SK-N-SH (cell line): ENCODE data around the gene DZIP1. TPM values are rescaled to one million over a fixed set of nuclear protein-coding genes. Genes with fewer than 3 reads are reported as not detected.

Source experiments
- CTCF ChIA-PET: fragments of 300-600, 350-600 bp; formaldehyde crosslinking; extraction: SDS; loops from one replicate; lab custom pipeline; 2021; lab: Yijun Ruan, JAX
- POLR2A ChIA-PET: fragments of 350-600 bp; sonication (Branson Sonifier 250); formaldehyde crosslinking; extraction: SDS; loops from one replicate; lab custom pipeline; 2020; ENCODE audit warnings: antibody characterized with exemption, inconsistent platforms; lab: Yijun Ruan, JAX
- DNase-seq: peaks from one replicate; pipeline ENCODE4 v3.0.0; 2012
- H2AFZ ChIP-seq: fragments of 200-600 bp; sonication (generic); 2 replicates; pipeline ENCODE4 v1.8.1; 2016; ENCODE audit warnings: antibody characterized with exemption, mild to moderate bottlenecking, low read depth
- H3F3A ChIP-seq: fragments of 200-600 bp; sonication (generic); replicated peaks from 2 replicates; pipeline ENCODE3; 2016; ENCODE audit warnings: antibody characterized with exemption, mild to moderate bottlenecking; ENCODE audit not compliant: insufficient read depth
- H3K27ac ChIP-seq, 2 experiments: fragments of 200-500 bp in 1 of 2; fragments of 200-600 bp in 1 of 2; sonication (Bioruptor generic) in 1 of 2; sonication (generic), shearing (Covaris generic) in 1 of 2; 2 replicates each; pipeline versions ENCODE4 v1.5.1 to v1.6.1; 2014 to 2016; ENCODE audit warnings: low read depth in 2 of 2, inconsistent platforms in 1 of 2, low read length in 1 of 2, mild to moderate bottlenecking in 1 of 2, mixed read lengths in 1 of 2
- H3K27me3 ChIP-seq: fragments of 200-600 bp; sonication (generic), shearing (Covaris generic); 2 replicates; pipeline ENCODE4 v1.6.1; 2016; ENCODE audit warnings: mixed run types; ENCODE audit not compliant: insufficient read depth
- H3K36me3 ChIP-seq, 2 experiments: fragments of 200-500 bp in 1 of 2; fragments of 200-600 bp in 1 of 2; sonication (Bioruptor generic) in 1 of 2; sonication (generic) in 1 of 2; replicated peaks in 1 of 2; 2 replicates each; pipeline versions ENCODE3 to v1.5.1; 2014 to 2016; ENCODE audit warnings: low read length in 1 of 2, mild to moderate bottlenecking in 1 of 2; ENCODE audit not compliant: insufficient read depth in 2 of 2, control insufficient read depth in 1 of 2
- H3K4me1 ChIP-seq, 2 experiments: fragments of 200-500 bp in 1 of 2; fragments of 200-600 bp in 1 of 2; sonication (Bioruptor generic) in 1 of 2; sonication (generic), shearing (Covaris generic) in 1 of 2; 2 replicates each; pipeline versions ENCODE4 v1.5.1 to v1.6.1; 2014 to 2016; ENCODE audit warnings: low read depth in 1 of 2, low read length in 1 of 2, mixed run types in 1 of 2; ENCODE audit not compliant: insufficient read depth in 2 of 2, control insufficient read depth in 1 of 2
- H3K4me2 ChIP-seq: fragments of 200-600 bp; sonication (generic), shearing (Covaris generic); 2 replicates; pipeline ENCODE4 v1.6.1; 2017; ENCODE audit warnings: mixed run types
- H3K4me3 ChIP-seq, 2 experiments: fragments of 200-500 bp in 1 of 2; fragments of 200-600 bp in 1 of 2; sonication (Bioruptor generic) in 1 of 2; sonication (generic), shearing (Covaris generic) in 1 of 2; 2 replicates each; pipeline versions ENCODE4 v1.5.1 to v1.8.1; 2014 to 2016; ENCODE audit warnings: low read depth in 2 of 2, inconsistent platforms in 1 of 2, low read length in 1 of 2, mild to moderate bottlenecking in 1 of 2, mixed read lengths in 1 of 2, moderate library complexity in 1 of 2
- H3K79me2 ChIP-seq: fragments of 200-600 bp; sonication (generic); 2 replicates; pipeline ENCODE4 v1.8.1; 2017; ENCODE audit warnings: mild to moderate bottlenecking; ENCODE audit not compliant: insufficient read depth
- H3K9ac ChIP-seq: fragments of 200-600 bp; sonication (generic); 2 replicates; pipeline ENCODE4 v1.6.1; 2017; ENCODE audit warnings: mixed run types
- H3K9me2 ChIP-seq: fragments of 200-600 bp; sonication (generic); 2 replicates; pipeline ENCODE4 v1.6.1; 2017; ENCODE audit warnings: mixed run types
- H3K9me3 ChIP-seq: fragments of 200-600 bp; sonication (generic); 2 replicates; pipeline ENCODE4 v1.6.1; 2017; ENCODE audit warnings: mixed run types, mild to moderate bottlenecking, moderate library complexity
- H4K20me1 ChIP-seq: fragments of 200-600 bp; sonication (generic); 2 replicates; pipeline ENCODE4 v1.6.1; 2017; ENCODE audit warnings: mild to moderate bottlenecking, mixed run types; ENCODE audit not compliant: insufficient read depth
- ELF1 ChIP-seq: IDR thresholded peaks from 2 replicates; pipeline ENCODE4 v1.4.0; 2012
- GATA2 ChIP-seq: sonication (generic); formaldehyde crosslinking; IDR thresholded peaks from 2 replicates; pipeline ENCODE4 v1.5.0; 2020; ENCODE audit warnings: mild to moderate bottlenecking, missing genetic modification reagents
- MEF2A ChIP-seq: IDR thresholded peaks from 2 replicates; pipeline ENCODE4 v1.4.0; 2012; ENCODE audit warnings: low read depth, borderline replicate concordance
- NRF1 ChIP-seq: IDR thresholded peaks from 2 replicates; pipeline ENCODE4 v1.6.1; 2012; ENCODE audit warnings: low read depth, mild to moderate bottlenecking, low read length
- POLR2AphosphoS5 ChIP-seq: IDR thresholded peaks from 2 replicates; pipeline ENCODE4 v1.6.1; 2012; ENCODE audit warnings: low read depth, low read length
- RAD21 ChIP-seq: IDR thresholded peaks from 2 replicates; pipeline ENCODE4 v1.6.1; 2012; ENCODE audit warnings: mild to moderate bottlenecking, low read length
- TAF1 ChIP-seq: IDR thresholded peaks from 2 replicates; pipeline ENCODE4 v1.6.1; 2012; ENCODE audit warnings: low read depth, mild to moderate bottlenecking, low read length, moderate library complexity, borderline replicate concordance
- TCF12 ChIP-seq: IDR thresholded peaks from 2 replicates; pipeline ENCODE4 v1.4.0; 2012
- WGBS: methylation state at CpG from one replicate; pipeline ENCODE4 v1.1.6; 2017; ENCODE audit warnings: low lambda C conversion rate; 5-methylcytosine and 5-hydroxymethylcytosine counted together
- polyA plus RNA-seq, 3 experiments: library from polyadenylated mRNA; depleted of rRNA; stranded (reverse); fragments of >200 nt; gene quantifications; 2 replicates each; pipeline ENCODE4 v1.2.3, GENCODE V29; 2012
- TF ChIP-seq, protein P1 (sequence below): IDR thresholded peaks from 2 replicates; pipeline ENCODE4 v1.4.0; 2012; ENCODE audit warnings: low read depth, borderline replicate concordance
- TF ChIP-seq, protein P2 (sequence below): IDR thresholded peaks from 2 replicates; pipeline ENCODE4 v1.4.0; 2012; ENCODE audit warnings: low read depth, borderline replicate concordance
- TF ChIP-seq, protein P3 (sequence below): fragments of 150-350 bp; IDR thresholded peaks from 2 replicates; pipeline ENCODE4 v1.6.1; 2017; ENCODE audit warnings: antibody characterized with exemption, low read length, low read depth, borderline replicate concordance
- TF ChIP-seq, protein P4 (sequence below): IDR thresholded peaks from 2 replicates; pipeline ENCODE4; 2012
- TF ChIP-seq, protein P5 (sequence below): IDR thresholded peaks from 2 replicates; pipeline ENCODE4 v1.6.1; 2012; ENCODE audit warnings: mild to moderate bottlenecking, low read depth, low read length, moderate library complexity

DZIP1 gene
- polyA plus RNA-seq, 1 of the 3 experiments (the other 2 are of a cell fraction), result 15.0 TPM

DNA sequence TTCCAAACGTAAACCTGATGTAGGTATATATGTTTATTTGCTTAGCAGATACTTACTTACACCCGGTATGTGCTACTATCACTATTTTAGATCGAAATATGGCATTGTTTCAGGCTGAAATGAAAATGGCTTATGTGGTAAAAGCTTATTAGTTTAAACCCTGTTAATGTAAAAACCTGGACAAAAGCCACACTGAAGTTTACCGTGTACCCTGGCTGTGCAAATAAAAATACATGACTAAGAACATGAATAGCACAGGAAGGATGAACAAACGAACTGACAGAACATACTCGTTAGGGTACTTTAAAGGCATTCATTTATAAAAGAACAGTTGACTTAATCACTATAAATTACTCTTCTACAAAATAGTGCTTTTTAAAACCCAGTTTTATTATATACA, 85.4 kb downstream of the DZIP1 start:
- Histone ChIP-seq H3K27ac (no peak overlapping the region), H2AFZ (no peak overlapping the region), H3K9me2 (no peaks in the 10 kb centered on the region), H3K4me1 (no peaks in the 10 kb centered on the region), H3K36me3 (no peaks in the 10 kb centered on the region), H3K9me3 (no peaks in the 10 kb centered on the region), H4K20me1 (no peaks in the 10 kb centered on the region), H3K4me3 (no peak overlapping the region), H3K79me2 (no peaks in the 10 kb centered on the region), H3K27me3 (no peaks in the 10 kb centered on the region), H3K4me2 (no peak overlapping the region), H3K9ac (no peak overlapping the region), H3F3A (no peaks in the 10 kb centered on the region)
- POLR2A ChIA-PET, result no interaction called here
- TF ChIP-seq, protein P1, sequence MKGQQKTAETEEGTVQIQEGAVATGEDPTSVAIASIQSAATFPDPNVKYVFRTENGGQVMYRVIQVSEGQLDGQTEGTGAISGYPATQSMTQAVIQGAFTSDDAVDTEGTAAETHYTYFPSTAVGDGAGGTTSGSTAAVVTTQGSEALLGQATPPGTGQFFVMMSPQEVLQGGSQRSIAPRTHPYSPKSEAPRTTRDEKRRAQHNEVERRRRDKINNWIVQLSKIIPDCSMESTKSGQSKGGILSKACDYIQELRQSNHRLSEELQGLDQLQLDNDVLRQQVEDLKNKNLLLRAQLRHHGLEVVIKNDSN, result no peak
- TF ChIP-seq POLR2AphosphoS5, result no peak
- TF ChIP-seq MEF2A, result no peak
- TF ChIP-seq, protein P2, sequence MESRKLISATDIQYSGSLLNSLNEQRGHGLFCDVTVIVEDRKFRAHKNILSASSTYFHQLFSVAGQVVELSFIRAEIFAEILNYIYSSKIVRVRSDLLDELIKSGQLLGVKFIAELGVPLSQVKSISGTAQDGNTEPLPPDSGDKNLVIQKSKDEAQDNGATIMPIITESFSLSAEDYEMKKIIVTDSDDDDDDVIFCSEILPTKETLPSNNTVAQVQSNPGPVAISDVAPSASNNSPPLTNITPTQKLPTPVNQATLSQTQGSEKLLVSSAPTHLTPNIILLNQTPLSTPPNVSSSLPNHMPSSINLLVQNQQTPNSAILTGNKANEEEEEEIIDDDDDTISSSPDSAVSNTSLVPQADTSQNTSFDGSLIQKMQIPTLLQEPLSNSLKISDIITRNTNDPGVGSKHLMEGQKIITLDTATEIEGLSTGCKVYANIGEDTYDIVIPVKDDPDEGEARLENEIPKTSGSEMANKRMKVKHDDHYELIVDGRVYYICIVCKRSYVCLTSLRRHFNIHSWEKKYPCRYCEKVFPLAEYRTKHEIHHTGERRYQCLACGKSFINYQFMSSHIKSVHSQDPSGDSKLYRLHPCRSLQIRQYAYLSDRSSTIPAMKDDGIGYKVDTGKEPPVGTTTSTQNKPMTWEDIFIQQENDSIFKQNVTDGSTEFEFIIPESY, result no peak
- TF ChIP-seq, protein P3, sequence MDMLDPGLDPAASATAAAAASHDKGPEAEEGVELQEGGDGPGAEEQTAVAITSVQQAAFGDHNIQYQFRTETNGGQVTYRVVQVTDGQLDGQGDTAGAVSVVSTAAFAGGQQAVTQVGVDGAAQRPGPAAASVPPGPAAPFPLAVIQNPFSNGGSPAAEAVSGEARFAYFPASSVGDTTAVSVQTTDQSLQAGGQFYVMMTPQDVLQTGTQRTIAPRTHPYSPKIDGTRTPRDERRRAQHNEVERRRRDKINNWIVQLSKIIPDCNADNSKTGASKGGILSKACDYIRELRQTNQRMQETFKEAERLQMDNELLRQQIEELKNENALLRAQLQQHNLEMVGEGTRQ, result no peak
- no peak for TF ChIP-seq GATA2 (CRISPR knock-in tag)
- TF ChIP-seq RAD21, result no peak
- no peak for TF ChIP-seq TCF12
- no peak for TF ChIP-seq ELF1
- TF ChIP-seq, protein P4, sequence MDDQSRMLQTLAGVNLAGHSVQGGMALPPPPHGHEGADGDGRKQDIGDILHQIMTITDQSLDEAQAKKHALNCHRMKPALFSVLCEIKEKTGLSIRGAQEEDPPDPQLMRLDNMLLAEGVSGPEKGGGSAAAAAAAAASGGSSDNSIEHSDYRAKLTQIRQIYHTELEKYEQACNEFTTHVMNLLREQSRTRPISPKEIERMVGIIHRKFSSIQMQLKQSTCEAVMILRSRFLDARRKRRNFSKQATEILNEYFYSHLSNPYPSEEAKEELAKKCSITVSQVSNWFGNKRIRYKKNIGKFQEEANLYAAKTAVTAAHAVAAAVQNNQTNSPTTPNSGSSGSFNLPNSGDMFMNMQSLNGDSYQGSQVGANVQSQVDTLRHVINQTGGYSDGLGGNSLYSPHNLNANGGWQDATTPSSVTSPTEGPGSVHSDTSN, result no peak
- TF ChIP-seq TAF1, result no peak
- no peak for TF ChIP-seq NRF1
- TF ChIP-seq, protein P5, sequence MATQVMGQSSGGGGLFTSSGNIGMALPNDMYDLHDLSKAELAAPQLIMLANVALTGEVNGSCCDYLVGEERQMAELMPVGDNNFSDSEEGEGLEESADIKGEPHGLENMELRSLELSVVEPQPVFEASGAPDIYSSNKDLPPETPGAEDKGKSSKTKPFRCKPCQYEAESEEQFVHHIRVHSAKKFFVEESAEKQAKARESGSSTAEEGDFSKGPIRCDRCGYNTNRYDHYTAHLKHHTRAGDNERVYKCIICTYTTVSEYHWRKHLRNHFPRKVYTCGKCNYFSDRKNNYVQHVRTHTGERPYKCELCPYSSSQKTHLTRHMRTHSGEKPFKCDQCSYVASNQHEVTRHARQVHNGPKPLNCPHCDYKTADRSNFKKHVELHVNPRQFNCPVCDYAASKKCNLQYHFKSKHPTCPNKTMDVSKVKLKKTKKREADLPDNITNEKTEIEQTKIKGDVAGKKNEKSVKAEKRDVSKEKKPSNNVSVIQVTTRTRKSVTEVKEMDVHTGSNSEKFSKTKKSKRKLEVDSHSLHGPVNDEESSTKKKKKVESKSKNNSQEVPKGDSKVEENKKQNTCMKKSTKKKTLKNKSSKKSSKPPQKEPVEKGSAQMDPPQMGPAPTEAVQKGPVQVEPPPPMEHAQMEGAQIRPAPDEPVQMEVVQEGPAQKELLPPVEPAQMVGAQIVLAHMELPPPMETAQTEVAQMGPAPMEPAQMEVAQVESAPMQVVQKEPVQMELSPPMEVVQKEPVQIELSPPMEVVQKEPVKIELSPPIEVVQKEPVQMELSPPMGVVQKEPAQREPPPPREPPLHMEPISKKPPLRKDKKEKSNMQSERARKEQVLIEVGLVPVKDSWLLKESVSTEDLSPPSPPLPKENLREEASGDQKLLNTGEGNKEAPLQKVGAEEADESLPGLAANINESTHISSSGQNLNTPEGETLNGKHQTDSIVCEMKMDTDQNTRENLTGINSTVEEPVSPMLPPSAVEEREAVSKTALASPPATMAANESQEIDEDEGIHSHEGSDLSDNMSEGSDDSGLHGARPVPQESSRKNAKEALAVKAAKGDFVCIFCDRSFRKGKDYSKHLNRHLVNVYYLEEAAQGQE, result no peak
- CTCF ChIA-PET, result no interaction called here
- DNase-seq, result no peak
- 64% methylated on average over 6 of the region's 6 CpGs for WGBS
